GM18873 (cell line): Measurements from ENCODE around the gene OOSP3.
"Not testable (repeated sequence)": the region's sequence is repeated elsewhere in the genome, so short reads cannot be mapped to it uniquely, and the experiment has no call there.

Source experiments
- ATAC-seq: cut with Tn5 transposase; IDR thresholded peaks from one replicate; pipeline ENCODE4 v1.9.1; 2021; ENCODE audit warnings: mild to moderate bottlenecking, moderate library complexity, moderate number of reproducible peaks; ENCODE audit not compliant: unreplicated experiment, low FRiP score

OOSP3 gene, protein sequence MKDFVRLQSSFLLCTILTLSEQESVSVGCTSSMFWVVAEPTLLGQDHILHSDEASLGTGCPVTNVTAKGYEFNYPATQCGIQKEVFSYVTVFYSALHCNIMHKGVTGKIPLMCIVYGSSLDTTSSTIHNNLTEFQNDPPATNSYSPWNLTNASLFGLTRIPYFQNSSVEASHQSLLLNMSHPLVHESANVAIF

DNA sequence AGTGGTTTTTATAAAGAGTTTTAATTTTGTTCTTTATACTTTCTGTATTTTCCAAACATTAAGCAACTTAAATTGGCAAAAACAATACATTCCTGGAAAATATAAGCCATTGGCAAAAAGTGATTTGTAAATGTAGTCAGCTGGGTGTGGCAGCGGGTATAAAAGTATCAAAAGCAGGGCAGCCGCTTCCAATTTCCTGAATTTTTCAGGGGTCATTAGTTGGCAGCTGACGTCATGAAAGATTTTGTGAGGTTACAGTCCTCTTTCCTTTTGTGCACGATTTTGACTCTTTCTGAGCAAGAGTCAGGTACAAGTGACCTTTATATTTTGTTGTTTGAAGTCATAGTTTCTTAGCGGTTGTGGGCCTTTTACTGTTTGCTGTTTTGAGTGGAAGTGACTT lies at the start of gene OOSP3:
TSS of gene OOSP3 (plus strand) at position 208 of the 400 bp plus-strand sequence. CDS start at position 235, 27 bp downstream.
- ATAC-seq = no peak

DNA sequence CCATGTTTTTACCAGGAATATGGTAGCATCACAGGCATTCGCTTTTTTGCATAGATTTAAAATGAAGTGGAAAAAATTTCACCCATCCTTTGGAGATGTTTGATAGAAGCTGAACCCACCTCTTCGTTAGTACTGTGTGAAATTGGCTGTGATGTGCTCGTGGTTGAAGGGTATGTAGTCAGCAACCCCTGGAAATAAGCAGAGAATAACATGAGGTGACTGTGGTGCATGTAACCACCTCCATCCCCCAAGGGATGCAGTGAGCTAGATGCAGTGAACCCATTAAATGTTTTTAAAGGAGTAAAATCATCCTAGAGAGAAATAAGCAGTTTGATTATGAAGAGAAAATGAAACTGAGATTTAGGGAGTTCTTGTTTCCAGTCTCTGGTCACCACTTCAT lies 49.2 kb upstream of the OOSP3 start:
- no peak for ATAC-seq

DNA sequence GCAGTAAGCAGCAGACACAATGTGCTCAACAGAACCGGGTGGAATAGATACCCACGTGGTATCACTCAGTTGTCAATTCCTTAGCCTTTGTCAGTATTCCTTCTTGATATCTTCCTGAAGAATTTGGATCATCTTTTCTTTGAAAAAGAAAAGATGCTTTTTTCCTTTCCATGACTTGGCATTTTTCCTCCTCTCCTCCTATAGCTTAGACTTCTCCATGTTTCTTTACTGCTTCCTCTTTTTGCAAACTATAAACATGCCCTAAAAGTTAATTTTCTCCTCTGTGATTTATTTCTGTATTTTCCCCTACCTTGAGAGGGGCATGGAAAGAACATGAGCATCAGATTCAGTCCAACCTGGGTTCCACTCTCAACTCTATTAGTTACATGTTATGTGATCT lies 45.0 kb upstream of the OOSP3 start:
- ATAC-seq = no peak

DNA sequence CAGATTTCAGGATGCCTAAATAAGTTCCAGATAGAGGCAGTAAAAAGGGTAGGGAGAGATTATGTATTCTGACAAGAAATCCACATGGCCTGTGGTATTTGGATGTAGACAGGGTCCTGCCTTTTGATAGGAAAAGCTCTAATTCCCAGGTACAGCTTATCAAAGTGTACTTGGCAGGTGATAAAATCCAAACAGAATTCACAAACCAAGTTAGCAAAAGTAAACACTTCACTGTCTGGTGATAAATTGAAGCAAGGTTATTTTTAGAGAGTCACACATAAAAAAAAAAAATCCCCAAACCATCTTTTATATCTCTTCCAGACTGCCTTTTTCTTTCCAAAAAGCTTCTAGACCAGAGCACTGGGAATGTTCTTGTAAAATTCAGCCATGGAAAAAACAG lies 39.0 kb upstream of the OOSP3 start:
- no peak for ATAC-seq

DNA sequence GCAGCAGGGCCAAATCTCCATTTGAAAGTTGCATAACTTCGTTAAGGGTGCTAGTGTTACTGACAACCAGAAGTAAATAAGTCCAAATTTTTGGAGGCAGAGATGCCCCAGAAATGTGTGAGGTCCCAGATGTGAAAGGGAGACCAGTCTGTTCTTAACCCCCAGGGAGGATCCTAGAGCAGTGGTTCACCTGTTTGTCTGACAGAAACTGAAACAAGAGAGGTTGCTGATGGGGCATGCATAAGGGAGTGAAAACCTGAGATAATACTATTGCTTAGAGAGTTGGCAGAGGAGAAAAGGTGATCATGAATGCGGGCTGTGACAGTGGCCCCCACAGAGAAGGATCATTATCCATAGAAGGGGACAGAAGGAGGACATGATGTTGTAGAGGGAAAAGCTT lies 37.1 kb upstream of the OOSP3 start:
- ATAC-seq = no peak

DNA sequence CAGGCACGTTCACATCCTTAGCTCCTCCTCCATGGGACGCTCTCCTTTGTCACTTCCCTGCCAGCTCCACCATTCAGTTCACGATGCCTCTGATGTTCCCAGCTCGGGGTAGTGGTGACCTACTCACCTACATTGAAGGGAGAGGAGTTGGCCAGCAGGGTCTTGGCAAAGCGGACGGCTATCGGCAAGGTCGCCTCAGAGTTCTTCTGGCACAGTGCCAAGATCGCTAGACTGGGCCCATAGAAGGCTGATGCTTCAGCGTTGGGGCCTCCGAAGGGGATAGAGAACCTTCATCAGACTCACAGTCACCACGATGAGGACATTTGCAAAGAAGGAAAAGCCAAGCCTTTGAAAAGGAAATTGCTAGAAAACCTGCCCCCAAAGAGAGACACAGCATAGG lies 36.3 kb upstream of the OOSP3 start:
- no peak for ATAC-seq

DNA sequence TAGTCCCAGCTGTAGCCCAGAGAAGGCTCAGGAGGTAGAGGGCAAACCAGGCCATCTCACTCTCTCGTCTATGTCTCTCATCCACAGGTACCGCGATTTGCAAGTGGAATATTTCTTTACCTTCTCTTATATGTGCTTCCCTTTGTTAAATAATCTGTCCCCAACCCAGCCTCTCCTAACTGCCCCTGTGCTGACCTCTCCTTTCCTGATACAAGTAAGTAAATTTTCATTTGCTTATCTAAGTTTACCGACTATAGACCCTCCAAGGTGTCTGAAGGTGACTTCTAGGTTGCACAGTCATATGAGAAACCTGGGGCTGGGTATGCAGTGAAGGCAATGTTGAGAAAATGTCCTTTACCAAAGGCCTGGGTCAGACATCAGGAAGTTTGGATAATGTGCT lies 33.2 kb upstream of the OOSP3 start, which contains the start of gene CBLIF:
TSS of gene CBLIF (minus strand) at position 101 of the 400 bp plus-strand sequence. CDS start at position 55, 46 bp downstream.
- no peak for ATAC-seq

DNA sequence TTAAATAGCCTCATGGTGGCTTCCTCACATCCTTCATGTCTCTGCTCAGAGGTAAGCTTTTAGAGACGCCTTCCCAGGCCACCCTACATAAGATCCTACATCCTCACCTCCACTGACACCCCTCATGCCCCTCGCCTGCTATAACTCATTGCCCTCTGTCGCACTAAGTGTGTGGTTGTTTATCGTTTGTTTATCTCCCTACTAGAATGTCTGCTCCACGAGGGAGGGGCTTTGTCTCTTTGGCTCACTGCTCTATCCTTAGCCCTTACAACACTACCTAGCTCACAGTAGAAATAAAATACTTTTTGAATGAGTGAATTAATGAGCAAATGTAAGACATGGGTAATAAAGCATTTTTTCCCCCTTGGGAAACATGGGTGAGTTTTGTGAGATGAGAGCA lies 32.0 kb upstream of the OOSP3 start:
- no peak for ATAC-seq

DNA sequence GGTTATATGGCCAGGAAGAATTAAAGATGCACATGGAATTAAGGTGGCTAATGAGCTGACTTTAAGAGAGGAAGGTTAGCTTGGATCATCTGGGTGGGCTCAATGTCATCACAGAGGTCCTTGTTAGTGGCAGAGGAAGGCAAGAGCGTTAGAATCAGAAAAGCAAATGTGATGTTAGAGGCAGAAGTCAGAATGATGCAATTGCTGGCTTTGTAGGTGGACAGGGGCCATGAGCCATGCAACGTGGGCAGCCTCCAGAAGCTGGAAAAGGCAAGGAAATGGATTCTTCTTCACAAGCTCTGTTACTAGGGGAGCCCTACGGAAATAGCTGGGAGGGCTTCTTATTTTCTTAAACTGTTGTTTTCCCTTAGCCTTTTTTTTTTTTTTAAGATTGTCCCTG lies 31.0 kb upstream of the OOSP3 start:
- no peak for ATAC-seq

DNA sequence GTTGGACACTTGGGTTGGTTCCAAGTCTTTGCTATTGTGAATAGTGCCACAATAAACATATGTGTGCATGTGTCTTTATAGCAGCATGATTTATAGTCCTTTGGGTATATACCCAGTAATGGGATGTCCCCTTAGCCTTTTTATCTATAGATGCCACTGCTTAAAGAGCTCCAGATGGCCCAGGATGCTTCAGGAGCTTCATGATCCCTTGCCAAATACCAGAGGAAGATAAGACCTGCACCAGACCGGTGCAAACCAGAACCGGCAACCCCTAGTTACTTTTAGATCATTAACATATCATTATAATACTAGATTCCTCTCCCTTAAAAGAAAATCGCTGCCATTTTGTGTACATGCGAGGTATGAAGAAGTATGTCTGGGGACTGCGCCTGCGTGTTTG lies 30.1 kb upstream of the OOSP3 start:
- ATAC-seq = not testable (repeated sequence)

DNA sequence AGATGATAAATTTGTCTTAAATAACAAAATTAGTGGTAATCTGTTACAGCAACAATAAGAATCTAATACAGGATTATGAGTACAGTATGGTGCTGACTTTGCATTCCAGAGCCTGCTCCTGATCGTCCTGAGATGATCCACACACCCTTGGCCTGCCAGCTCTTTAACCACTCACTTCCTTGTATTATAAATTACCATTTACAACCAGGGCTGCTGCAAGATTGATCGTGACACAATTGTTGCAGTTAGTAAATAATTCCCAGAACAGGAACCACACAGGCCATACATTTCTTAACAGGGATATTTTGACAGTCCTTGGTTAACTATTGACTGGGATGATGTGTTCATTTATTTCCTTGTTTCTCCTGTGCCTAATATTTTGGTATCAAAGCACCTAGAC lies 29.5 kb upstream of the OOSP3 start:
- ATAC-seq = no peak

DNA sequence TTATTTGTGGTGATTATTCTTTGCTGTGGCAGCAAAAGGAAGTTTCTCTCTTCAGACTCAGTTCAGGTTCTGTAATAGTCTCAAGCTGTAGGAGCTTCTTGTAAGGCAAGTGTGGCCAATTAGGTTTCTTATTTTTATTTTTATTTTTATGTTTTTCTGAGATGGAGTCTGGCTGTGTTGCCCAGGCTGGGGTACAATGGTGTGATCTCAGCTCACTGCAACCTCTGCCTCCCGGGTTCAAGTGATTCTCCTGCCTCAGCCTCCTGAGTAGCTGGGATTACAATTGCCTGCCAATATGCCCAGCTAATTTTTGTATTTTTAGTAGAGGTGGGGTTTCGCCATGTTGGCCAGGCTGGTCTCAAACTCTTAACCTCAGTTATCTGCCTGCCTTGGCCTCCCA lies 29.0 kb upstream of the OOSP3 start:
- ATAC-seq = not testable (repeated sequence)

DNA sequence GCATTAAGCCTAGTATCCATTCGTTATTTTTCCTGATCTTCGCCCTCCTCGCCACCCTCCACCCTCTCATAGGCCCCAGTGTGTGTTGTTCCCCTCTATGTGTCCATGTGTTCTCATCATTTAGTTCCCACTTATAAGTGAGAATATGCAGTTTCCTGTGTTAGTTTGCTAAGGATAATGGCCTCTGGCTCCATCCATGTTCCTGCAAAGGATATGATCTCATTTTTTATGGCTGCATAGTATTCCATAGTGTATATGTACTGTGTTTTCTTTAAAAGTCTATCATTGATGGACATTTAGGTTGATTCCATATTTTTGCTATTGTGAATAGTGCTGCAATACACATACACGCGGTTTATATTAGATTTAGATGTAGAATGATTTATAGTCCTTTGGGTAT lies 27.2 kb upstream of the OOSP3 start:
- not testable (repeated sequence) for ATAC-seq

DNA sequence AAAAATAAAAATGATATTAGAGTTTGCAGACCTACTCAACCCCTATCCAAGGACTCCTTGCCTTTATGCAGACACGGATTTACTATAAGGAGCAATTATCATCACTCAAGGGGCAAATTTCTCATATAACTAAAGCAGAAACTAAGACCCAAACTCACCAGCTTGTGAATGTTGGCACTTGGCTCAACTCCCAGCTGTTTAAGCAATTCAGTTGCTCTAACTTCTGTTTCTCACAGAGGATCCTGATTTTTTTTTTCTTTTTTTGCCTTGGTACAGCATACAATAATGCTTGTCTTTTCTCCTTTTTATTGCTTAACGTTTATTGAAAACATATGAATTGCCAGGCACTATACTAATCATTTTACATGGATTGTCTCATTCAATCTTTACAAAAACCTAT lies 23.7 kb upstream of the OOSP3 start:
- ATAC-seq = no peak

DNA sequence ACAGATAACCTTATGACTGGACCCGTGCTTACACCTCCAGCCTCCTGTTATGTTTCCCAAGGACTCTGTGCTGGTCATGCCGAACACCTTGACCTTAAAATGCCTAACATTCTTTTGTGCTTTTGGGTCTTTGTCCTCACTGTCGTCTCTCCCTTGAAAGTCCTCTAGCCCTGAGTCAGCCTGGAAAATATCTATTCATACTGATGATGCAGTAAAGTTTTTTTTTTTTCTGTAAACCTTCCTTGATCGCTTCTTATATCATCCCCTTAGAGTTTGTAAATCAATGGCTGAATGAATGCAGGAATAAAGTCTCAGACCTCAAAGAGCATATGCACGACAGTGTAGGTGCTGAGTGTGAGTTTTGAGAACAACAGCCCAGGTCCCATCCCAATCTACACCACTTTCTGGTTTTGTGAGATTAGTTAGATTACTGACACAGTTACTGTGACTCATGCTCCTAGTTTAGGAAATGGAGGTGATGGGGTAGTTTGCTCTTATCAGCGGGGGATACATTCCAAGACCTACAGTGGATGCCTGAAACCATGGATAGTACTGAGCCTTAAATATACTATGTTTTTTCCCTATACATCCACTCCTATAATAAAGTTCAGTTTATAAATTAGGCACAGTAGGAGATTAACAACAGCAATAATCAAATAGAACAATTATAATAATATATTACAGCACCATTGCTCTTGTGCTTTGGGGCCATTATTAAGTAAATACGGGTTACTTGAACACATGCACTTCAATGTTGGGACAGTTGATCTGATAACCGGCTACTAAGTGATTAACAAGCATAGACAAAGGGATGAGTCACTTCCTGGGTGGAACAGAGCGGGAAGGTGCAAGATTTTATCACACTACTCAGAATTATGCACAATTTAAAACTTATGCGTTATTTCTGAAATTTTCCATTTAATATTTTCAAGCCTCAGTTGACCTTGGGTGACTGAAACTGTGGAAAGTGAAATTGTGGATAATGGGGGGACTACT lies 20.8 kb upstream of the OOSP3 start:
- no peak for ATAC-seq

DNA sequence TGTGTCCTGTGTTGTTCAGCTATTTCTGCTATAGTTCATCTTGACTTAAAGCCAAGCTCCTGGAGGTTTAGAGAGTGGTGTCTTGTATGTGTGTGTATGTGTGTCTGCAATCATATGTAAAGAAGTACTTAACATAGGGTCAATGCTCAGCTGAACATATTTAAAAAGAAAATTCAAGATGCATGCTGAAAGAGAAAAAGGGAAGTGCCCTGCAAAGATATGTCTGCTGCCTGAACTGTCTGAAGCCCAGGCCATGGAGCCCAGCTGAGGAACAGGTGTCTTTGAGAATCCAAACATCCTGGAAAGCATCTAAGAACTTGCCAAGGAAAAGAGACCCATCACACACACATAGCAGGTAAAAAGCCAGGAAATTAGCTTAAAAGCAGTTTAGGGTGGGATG lies 18.9 kb upstream of the OOSP3 start:
- ATAC-seq = no peak

DNA sequence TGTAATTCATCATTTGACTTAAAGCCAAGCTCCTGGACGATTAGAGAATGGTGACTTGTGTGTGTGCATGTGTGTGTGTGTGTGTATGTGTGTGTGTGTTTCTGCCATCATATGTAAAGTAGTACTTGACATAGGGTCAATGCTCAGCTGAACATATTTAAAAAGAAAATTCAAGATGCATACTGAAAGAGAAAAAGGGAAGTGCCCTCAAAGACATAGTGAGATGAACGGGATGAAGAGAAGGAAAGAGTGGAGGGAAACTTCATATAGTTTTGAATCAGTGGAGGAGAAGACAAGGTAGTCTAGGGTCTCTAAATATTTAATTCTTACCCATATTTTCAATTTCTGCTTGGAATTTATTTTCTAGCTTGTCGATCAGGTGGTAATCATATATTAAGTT lies 16.3 kb upstream of the OOSP3 start:
- no peak for ATAC-seq

DNA sequence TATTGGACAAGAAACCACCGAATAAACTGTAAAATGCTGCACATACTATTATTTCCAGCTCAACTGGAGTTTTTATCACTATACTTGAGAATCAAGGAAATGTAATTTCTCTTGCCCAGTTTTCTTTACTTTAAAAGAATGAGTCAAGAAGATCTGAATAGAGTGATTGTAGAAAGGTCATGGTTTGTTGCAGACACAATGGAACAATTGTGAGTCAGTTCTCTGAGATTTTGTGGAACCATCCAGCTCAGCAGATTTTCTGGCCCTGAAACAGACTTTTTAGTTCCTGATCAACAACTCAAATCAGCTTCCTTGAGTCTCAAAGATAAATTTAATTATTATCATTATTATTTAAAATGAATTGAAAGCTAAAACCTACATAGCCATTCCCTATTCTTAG lies 13.6 kb upstream of the OOSP3 start:
- ATAC-seq = no peak

DNA sequence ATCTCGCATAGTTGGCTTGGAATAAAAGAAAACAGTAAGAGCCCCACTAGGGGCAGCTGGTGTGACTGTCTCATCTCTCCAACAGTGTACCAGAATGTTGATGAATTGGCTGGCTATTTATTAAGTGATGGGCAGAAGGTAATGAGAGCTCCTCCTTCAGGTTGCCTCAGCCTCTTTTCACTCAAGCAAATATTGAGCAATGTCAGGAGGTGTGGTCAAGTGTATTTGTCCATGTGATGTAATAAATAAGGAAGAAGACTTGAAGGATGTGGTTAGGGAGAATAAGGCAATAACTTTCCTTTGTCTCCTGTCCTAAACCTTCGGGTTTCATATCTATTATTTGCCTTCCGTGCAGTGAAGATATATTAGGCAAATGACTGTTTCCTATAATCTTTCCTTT lies 12.2 kb upstream of the OOSP3 start, which contains the start of gene TCN1:
TSS of gene TCN1 (minus strand) at position 91 of the 400 bp plus-strand sequence. CDS start at position 74, 17 bp downstream.
- ATAC-seq = no peak

DNA sequence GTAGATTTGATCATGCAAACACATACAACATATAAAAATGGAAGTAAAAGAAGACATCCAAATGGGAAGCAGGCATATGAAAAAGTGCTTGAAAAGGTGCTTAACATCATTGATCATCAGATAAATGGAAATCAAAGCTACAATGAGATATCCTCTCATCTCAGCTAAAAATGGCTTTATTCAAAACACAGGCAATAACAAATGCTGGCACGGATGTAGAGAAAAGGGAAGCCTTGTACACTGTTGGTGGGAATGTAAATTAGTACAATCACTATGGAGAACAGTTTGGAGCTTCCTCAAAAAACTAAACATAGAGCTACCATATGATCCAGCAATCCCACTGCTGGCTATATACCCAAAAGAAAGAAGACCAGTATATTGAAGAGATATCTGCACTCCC lies 11.7 kb upstream of the OOSP3 start:
- no peak for ATAC-seq

DNA sequence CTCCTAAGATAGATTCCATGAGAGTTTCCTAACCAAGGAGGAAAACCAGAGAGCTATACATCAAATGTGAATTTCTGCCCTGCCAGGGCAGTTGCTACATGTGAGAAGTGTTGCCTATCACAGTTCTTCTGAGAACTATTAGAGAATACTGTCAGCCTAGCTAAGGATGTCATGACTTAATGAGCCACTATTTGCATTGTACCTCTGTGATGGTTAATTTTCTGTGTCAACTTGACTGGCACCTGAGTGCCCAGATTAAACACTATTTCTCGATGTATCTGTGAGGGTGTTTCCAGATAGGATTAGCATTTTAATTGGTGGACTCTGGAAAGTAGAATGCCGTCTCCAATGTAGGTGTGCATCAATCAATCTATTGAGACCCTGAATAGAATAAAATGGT lies 10.6 kb upstream of the OOSP3 start:
- ATAC-seq = no peak

DNA sequence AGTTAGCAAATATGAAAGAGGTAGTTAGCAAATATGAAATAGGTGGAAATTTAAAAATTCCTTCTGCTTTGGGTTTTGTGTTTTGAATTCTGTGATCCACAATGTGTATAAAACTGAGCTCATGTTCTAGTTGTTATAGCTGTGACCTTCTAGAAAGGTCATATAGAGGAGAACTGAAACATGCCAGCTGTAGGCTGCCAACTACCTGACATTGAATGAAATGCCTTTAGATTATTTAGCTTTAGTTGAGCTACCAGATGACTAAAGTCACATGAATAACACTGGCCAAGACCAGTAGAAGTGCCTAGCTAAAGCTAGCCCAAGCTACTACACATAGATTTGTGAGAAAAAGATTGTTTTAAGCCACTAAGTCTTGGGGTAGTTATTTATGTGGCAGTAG lies 6.5 kb upstream of the OOSP3 start:
- ATAC-seq = no peak
